B cell (primary cell): ENCODE measurements around the gene HOMER3.

Experiments
- CTCF ChIP-seq: fragments of 200-600 bp; IDR thresholded peaks from one replicate; pipeline ENCODE4 v1.8.0; 2022; ENCODE audit warnings: antibody characterized with exemption, mild to moderate bottlenecking
- EZH2 ChIP-seq: IDR thresholded peaks from 2 replicates; pipeline ENCODE4 v1.6.1; 2012; ENCODE audit warnings: borderline replicate concordance, low read depth, mild to moderate bottlenecking, moderate library complexity, low read length; ENCODE audit not compliant: insufficient read depth, poor library complexity, severe bottlenecking

GRCh38 chr19:18919086-18919899, 21.7 kb downstream of the HOMER3 start, which contains the start of the genes COPE and DDX49:
- TF ChIP-seq CTCF (no peak), EZH2 (no peak)
